SH-SY5Y (cell line): ENCODE data around the gene MT1H.

Experiments used
- GATA2 ChIP-seq: IDR thresholded peaks from 2 replicates; pipeline ENCODE4 v1.6.1; 2011; ENCODE audit warnings: mild to moderate bottlenecking, low read depth, low read length
- GATA3 ChIP-seq: IDR thresholded peaks from 2 replicates; pipeline ENCODE4 v1.6.1; 2011; ENCODE audit warnings: low read depth, mild to moderate bottlenecking, low read length, moderate library complexity

DNA sequence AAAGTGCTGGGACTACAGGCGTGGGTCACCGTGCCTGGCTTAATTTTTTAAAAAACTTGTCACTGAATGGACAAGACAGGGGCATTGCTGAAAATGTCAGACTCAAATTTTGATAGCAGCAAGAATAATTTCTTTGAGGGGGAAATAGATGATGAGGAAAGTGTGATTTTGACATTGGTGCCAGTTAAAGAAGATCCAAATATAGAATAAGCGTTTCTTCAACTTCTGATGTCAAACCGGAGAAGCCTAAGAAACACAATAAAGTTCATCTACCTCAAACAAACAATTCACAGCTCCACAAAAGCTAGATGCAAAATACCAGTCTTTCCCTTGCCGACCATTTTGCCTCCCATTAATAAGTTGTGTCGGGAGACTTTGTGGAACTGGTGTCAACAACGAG lies 17.1 kb downstream of the MT1H start:
- TF ChIP-seq GATA2 (no peak), GATA3 (no peak)
